ENCODE results near the gene ACTG2.

ACTG2 gene

GRCh38 chr2:73890301-73891092 lies 2.3 kb upstream of the ACTG2 start:
- no peak overlapping the region for H3K4me3 ChIP-seq (ENCODE audit: insufficient read depth, low read length, poor library complexity, severe bottlenecking)
- H3K9me2 ChIP-seq (replicated peaks; ENCODE audit: insufficient read depth, low read length), result no peaks in the 10 kb centered on the region
- no peaks in the 10 kb centered on the region for H3K36me3 ChIP-seq (ENCODE audit: low read length)
- H3F3A ChIP-seq (ENCODE audit: insufficient read depth), result no peaks in the 10 kb centered on the region
- H3K27me3 ChIP-seq (ENCODE audit: low read length), result no peaks in the 10 kb centered on the region
- no peaks in the 10 kb centered on the region for H3K79me2 ChIP-seq (ENCODE audit: insufficient read depth, low read length)
- TF ChIP-seq EZH2phosphoT487 (conservative IDR thresholded peaks at IDR 0.05; ENCODE audit: low read length) (no peak), CTCF (IDR thresholded peaks at IDR 0.05; ENCODE audit: insufficient read depth, low read length, poor library complexity, severe bottlenecking) (no peak)
- no peak overlapping the region for H3K9ac ChIP-seq (ENCODE audit: low read length)
- H3K27ac ChIP-seq (ENCODE audit: low read depth, low read length), result no peak overlapping the region
- H3K9me3 ChIP-seq (ENCODE audit: insufficient read depth, low read length), result no peaks in the 10 kb centered on the region
- no peak overlapping the region for H3K4me2 ChIP-seq (ENCODE audit: low read depth, low read length, poor library complexity, severe bottlenecking)
- H4K20me1 ChIP-seq (ENCODE audit: low read depth, low read length), result no peaks in the 10 kb centered on the region
- no peak overlapping the region for H2AFZ ChIP-seq (ENCODE audit: low read depth, low read length, severe bottlenecking)

- Histone ChIP-seq H2AFZ (ENCODE audit: low read depth, low read length, severe bottlenecking) (no peak overlapping the region), H3K9ac (ENCODE audit: low read length) (no peak overlapping the region), H3K27me3 (ENCODE audit: low read length) (no peaks in the 10 kb centered on the region), H3K36me3 (ENCODE audit: low read length) (no peaks in the 10 kb centered on the region), H3K79me2 (ENCODE audit: insufficient read depth, low read length) (no peaks in the 10 kb centered on the region), H3K27ac (ENCODE audit: low read depth, low read length) (no peak overlapping the region), H4K20me1 (ENCODE audit: low read depth, low read length) (no peaks in the 10 kb centered on the region), H3K9me3 (ENCODE audit: insufficient read depth, low read length) (no peaks in the 10 kb centered on the region), H3F3A (ENCODE audit: insufficient read depth) (no peaks in the 10 kb centered on the region), H3K9me2 (replicated peaks; ENCODE audit: insufficient read depth, low read length) (no peaks in the 10 kb centered on the region), H3K4me2 (ENCODE audit: low read depth, low read length, poor library complexity, severe bottlenecking) (no peak overlapping the region), H3K4me3 (ENCODE audit: insufficient read depth, low read length, poor library complexity, severe bottlenecking) (no peak overlapping the region)
- TF ChIP-seq CTCF (IDR thresholded peaks at IDR 0.05; ENCODE audit: insufficient read depth, low read length, poor library complexity, severe bottlenecking), result no peak
- TF ChIP-seq EZH2phosphoT487 (conservative IDR thresholded peaks at IDR 0.05; ENCODE audit: low read length), result no peak
Measured at GRCh38 chr2:73891276-73891901, 1.4 kb upstream of the ACTG2 start.

- H3K27me3 ChIP-seq (ENCODE audit: low read length), result no peaks in the 10 kb centered on the region
- no peak for TF ChIP-seq EZH2phosphoT487 (conservative IDR thresholded peaks at IDR 0.05; ENCODE audit: low read length)
- no peak for TF ChIP-seq CTCF (IDR thresholded peaks at IDR 0.05; ENCODE audit: insufficient read depth, low read length, poor library complexity, severe bottlenecking)
- no peaks in the 10 kb centered on the region for H3K79me2 ChIP-seq (ENCODE audit: insufficient read depth, low read length)
- H3K27ac ChIP-seq (ENCODE audit: low read depth, low read length), result no peak overlapping the region
- no peak overlapping the region for H3K4me3 ChIP-seq (ENCODE audit: insufficient read depth, low read length, poor library complexity, severe bottlenecking)
- no peak overlapping the region for H2AFZ ChIP-seq (ENCODE audit: low read depth, low read length, severe bottlenecking)
- H3F3A ChIP-seq (ENCODE audit: insufficient read depth), result no peaks in the 10 kb centered on the region
- H3K4me2 ChIP-seq (ENCODE audit: low read depth, low read length, poor library complexity, severe bottlenecking), result no peak overlapping the region
- no peaks in the 10 kb centered on the region for H3K36me3 ChIP-seq (ENCODE audit: low read length)
- H3K9ac ChIP-seq (ENCODE audit: low read length), result no peak overlapping the region
- no peaks in the 10 kb centered on the region for H3K9me2 ChIP-seq (replicated peaks; ENCODE audit: insufficient read depth, low read length)
- no peaks in the 10 kb centered on the region for H3K9me3 ChIP-seq (ENCODE audit: insufficient read depth, low read length)
- no peaks in the 10 kb centered on the region for H4K20me1 ChIP-seq (ENCODE audit: low read depth, low read length)
Measured at GRCh38 chr2:73893764-73894474, 1.1 kb downstream of the ACTG2 start.

Measured in SU-DHL-6 (cell line).